HG03025 (cell line): Measurements from ENCODE around the gene FRMD4B.

Source experiments
- ATAC-seq: cut with Tn5 transposase; IDR thresholded peaks from one replicate; pipeline ENCODE4 v1.9.1; 2021; ENCODE audit warnings: mild to moderate bottlenecking, moderate library complexity; ENCODE audit not compliant: unreplicated experiment, low FRiP score

Gene FRMD4B

GRCh38 chr3:69212411-69213160 is 173.3 kb downstream of the FRMD4B start:
- ATAC-seq, result no peak

GRCh38 chr3:69210068-69210730 is 175.7 kb downstream of the FRMD4B start:
- ATAC-seq, result no peak

GRCh38 chr3:69209413-69209812 is 176.5 kb downstream of the FRMD4B start:
- no peak for ATAC-seq

- no peak for ATAC-seq
These were observed 178.9 kb downstream of the FRMD4B start for GRCh38 chr3:69207031-69207430.

- ATAC-seq, result no peak
These were observed 180.5 kb downstream of the FRMD4B start for GRCh38 chr3:69205385-69205784.

- peak; percentile 51 for ATAC-seq
These were observed 181.5 kb downstream of the FRMD4B start for GRCh38 chr3:69204315-69204957.

- ATAC-seq, result peak; percentile 11
These were observed 182.1 kb downstream of the FRMD4B start for GRCh38 chr3:69203631-69204314.

- ATAC-seq, result no peak
These were observed 184.2 kb downstream of the FRMD4B start for GRCh38 chr3:69201658-69202057.

- ATAC-seq, result no peak
These were observed 185.4 kb downstream of the FRMD4B start for GRCh38 chr3:69200384-69201068.

- no peak for ATAC-seq
These were observed 185.9 kb downstream of the FRMD4B start for GRCh38 chr3:69199942-69200341.

- ATAC-seq, result no peak
These were observed 187.9 kb downstream of the FRMD4B start for GRCh38 chr3:69197922-69198530.

GRCh38 chr3:69197455-69197854 is 188.4 kb downstream of the FRMD4B start:
- no peak for ATAC-seq

GRCh38 chr3:69196876-69197275 is 189.0 kb downstream of the FRMD4B start:
- no peak for ATAC-seq

GRCh38 chr3:69194431-69195165 is 191.3 kb downstream of the FRMD4B start:
- no peak for ATAC-seq

- ATAC-seq, result no peak
These were observed 192.1 kb downstream of the FRMD4B start for GRCh38 chr3:69193749-69194148.

GRCh38 chr3:69191516-69191915 is 194.4 kb downstream of the FRMD4B start:
- no peak for ATAC-seq

GRCh38 chr3:69189487-69189886 is 196.4 kb downstream of the FRMD4B start:
- no peak for ATAC-seq

GRCh38 chr3:69186575-69187093 is 199.3 kb downstream of the FRMD4B start:
- no peak for ATAC-seq
